Skeletal muscle cell (primary cell): ENCODE measurements around the gene IMMP2L.
"Not testable (repeated sequence)": the region's sequence is repeated elsewhere in the genome, so short reads cannot be mapped to it uniquely, and the experiment has no call there.

Source experiments
- DNase-seq: peaks from one replicate; pipeline ENCODE4 v3.0.0-alpha.2; 2010; ENCODE audit warnings: low read depth
- H3K4me3 ChIP-seq: 2 replicates; pipeline ENCODE4 v1.5.1; 2011; ENCODE audit warnings: low read depth, mild to moderate bottlenecking, control low read depth, low read length, moderate library complexity

The IMMP2L gene

DNA sequence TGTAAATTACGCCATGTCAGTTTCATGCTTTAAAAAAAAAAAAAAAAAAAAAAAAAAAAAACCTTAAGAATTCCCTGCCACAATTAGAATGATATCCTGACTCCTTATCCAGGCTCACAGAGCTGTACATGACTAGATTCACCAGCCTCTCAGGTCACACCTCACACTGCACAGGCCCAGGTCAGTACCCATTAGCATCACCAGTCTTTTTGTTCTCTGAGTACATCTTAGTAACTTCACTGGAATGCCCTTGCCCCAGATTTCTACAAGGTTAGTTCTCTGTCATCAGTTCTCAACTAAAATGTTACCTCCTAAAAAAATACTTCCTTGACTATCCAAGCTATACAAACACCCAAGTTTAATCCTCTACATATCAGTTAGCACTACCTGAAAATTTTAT, 260.4 kb downstream of the IMMP2L start:
- DNase-seq, result no peak
- no peak overlapping the region for H3K4me3 ChIP-seq

DNA sequence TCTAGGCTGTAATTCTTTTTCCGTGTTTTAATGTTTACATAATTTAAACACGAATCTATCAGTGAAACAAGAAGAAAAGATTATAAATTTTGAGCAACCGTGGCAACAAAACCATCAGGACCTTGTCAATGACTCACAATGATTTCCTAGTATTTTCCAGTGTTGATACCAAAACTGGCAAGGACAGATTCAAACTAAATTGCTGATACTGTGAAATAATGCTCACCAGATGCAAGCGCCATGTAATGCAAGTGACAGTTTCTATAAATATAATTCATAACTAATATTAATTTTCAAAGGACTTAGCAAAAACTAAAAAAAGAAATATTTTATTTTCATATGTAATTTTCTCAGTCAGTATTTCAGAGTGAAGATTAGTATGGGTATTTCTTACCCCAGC, 267.8 kb downstream of the IMMP2L start:
- H3K4me3 ChIP-seq, result no peak overlapping the region
- DNase-seq, result no peak

DNA sequence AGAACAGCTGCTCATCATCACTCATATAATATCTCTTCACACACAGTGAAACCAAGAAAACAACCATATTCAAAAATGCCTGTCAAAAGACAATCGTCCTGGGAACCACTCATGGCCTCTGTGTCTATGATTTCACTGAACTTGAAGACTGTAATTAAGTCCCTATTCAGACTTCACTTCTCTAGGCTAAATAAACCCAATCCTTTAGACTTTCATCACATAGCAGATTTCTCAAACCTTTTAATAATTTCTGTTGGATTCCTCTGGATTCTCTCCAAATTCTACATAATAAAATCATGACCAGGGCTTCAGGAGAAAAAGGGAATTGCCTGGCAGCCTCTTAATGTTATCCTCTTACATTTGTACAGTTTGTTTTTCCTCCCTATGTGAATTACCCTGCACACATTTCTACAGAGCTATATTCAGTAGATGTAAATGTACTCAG, 270.2 kb downstream of the IMMP2L start:
- DNase-seq, result peak; percentile 19
- H3K4me3 ChIP-seq, result no peak overlapping the region

DNA sequence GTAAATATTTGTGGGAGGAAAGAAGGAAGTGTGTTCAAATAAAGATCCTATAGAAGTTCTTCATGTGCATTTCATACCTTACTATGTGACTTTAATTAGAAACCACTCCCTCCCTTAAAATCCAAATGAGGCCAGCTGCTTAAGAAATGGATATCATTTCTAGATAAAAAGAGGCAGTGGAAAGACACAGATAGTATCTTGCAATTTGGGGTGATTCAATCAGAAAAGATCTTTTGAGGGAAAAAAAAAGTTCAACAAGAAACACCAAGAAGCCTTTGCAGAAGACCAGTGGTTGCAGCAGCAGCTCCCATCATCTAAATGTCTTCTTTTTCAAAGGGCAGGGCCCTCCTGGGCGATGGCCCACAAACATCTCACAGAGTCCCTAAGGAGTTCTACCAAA, 271.3 kb downstream of the IMMP2L start:
- no peak for DNase-seq

DNA sequence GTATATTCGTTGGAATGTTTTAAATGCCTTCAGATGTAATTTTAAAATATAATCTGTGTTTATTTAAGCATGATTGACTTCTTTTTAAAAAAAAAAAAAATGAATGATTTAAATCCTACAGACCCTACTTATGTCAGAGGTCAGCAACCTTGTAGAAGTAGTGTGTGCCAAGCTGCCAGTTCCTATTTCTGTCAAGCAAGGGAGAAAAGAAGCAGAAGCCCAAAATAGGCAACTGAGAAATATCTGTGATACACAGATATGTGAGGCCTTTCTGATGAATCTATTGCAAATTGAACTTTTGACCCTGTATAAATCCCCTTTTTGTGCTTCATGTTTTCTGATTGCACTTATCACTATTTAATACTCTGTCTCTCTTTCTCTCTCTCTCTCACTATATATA, 271.9 kb downstream of the IMMP2L start:
- no peak overlapping the region for H3K4me3 ChIP-seq
- no peak for DNase-seq

More for the DNA sequence above, 271.3 kb downstream of the IMMP2L start:
- no peak overlapping the region for H3K4me3 ChIP-seq

DNA sequence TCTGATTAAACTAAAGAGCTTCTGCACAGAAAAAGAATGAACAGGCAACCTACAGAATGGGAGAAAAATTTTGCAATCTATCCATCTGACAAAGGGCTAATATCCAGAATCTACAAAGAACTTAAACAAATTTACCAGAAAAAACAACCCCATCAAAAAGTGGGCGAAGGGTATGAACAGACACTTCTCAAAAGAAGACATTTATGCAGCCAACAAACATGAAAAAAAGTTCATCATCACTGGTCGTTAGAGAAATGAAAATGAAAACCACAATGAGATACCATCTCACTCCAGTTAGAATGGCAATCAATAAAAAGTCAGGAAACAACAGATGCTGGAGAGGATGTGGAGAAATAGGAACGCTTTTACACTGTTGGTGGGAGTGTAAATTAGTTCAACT, 273.9 kb downstream of the IMMP2L start:
- not testable (repeated sequence) for DNase-seq, H3K4me3 ChIP-seq

DNA sequence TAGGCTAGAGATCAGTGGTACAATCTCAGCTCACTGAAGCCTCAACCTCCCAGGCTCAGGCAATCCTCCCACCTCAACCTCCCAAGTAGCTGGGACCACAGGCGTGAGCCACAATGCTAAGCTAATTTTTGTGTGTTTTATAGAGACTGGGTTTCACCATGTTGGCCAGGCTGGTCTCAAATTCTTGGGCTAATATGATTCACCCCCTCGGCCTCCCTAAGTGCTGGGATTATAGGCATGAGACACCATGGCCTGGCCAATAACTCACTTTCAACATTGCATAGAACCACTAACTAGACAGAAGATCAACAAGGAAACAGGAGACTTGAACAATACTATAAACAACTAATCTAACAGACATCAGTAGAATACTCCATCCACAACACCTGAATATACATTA, 279.7 kb downstream of the IMMP2L start:
- no peak overlapping the region for H3K4me3 ChIP-seq
- DNase-seq, result no peak

DNA sequence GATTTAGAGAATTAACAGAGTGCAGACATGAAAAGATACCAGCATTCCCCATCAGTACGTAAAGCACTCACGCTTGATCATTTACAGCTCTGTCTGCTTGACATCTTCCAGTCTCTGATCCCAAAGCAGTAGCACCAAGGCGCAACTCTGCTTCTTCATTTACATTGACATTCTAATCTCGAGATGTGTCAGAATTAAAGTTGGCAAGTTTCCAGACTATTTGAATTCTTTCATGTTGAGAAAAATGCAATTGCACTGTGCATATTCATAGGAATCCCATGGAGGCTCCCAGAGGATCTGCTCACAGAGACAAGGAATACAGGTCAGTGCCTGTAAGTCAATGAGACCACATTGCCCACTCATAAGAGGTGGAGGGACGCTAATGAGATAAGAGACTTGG, 287.4 kb downstream of the IMMP2L start:
- DNase-seq, result no peak

DNA sequence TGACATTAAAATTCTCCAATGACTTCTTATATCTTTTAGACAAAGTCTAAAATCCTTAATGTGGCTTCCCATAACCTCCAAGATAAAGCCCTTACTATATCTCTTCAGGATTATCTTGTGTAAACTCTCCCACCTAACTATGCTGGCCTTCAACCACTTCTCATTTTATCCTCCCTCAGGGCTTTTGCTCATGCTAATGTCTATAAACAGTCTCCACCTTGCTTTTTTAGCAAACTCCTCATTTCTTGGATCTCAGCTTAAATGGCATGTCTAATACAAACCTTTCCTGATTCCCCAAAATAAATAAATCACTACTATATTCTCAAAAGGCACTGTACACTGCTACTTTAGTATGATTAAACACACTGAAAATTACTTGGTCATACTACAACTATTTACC, 290.2 kb downstream of the IMMP2L start:
- H3K4me3 ChIP-seq, result no peak overlapping the region
- no peak for DNase-seq

More for the DNA sequence above, 287.4 kb downstream of the IMMP2L start:
- no peak overlapping the region for H3K4me3 ChIP-seq

DNA sequence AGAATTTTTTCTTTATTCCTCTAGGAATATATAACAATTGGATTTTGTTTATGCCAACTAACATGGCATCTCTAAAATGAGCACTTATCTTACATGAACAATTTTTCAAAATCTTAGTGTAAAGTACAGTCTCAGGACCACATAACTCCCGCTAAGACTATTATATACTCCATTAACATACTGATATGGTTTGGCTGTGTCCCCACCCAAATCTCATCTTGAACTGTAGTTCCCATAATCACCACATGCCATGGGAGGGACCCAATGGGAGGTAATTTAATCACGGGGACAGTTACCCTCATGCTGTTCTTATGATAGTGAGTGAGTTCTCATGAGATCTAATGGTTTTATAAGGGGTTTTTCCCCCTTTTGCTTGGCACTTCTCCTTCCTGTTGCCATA, 291.5 kb downstream of the IMMP2L start:
- not testable (repeated sequence) for H3K4me3 ChIP-seq, DNase-seq

DNA sequence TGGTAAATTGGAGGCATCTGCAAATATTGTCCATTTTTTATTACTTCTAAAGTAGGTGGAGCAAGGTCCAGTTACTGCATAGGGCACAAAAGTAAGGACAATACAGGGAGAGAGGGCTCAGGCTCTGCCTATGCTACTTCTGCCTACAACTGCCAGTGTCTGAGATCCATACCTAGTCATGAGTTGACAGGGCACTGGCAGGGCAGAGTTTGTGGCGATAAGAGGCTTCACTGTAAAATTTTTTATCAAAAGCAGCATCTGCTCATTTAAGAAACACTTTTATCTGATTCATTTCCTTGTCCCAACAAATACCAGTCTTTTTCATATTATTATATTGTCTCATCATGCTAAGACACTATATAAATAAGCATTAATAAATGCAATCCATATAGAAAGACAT, 293.4 kb downstream of the IMMP2L start:
- DNase-seq, result no peak
- no peak overlapping the region for H3K4me3 ChIP-seq

DNA sequence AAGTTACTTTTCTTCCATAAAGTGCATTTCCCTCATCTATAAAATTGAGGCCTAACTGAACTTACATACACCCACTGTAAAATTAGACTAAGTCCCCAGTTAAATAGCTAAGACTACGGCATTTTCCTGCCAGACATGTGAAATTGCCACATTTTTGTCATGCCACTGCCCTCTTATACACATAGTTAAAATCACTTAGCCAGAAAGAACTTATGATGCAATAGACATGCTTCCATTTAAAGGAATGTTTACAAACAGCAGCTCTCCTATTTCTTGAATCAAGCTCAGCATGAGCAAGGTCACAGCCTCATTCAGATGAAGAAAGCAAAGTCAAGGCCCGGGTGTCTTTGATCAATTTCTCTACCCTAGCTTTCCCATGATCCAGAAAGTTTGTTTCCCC, 295.7 kb downstream of the IMMP2L start:
- no peak overlapping the region for H3K4me3 ChIP-seq
- DNase-seq, result peak; percentile 56

DNA sequence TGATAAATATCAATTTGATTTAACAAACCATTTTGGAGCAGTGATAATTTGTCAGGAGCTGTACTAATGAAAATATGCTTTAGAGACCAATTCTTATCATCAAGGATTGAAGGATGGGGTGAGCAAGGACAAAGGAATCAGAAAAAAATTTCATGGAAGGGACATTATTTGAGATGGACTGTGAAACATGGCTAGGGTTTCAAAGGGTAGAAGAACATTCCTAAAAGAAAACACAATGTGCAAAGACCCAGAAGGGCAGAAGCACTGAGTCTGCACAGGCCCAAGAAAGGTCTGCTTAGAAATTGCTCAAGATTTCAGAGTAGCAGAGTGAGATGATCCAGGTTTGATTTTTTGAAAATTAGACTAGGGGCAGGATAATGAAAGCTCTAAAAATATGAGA, 296.9 kb downstream of the IMMP2L start:
- no peak overlapping the region for H3K4me3 ChIP-seq
- no peak for DNase-seq

DNA sequence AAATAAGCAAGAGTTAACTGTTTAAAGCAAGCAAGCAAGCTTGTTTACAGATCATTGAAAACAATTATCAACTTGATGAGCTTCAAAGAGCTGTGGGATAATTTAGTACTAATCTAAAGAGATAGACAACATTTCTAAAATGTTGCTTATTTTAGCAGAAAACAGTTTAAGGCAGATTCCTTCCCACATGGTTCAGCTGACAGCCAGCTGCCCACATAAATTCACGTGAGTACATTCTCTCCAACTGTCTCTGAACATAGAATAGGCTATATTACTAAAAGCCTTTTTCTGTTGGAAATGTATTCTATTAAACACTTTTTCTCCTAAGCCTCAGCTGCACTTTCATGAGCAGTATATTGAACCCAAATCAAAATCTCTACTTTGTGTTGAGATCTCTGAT, 297.3 kb downstream of the IMMP2L start:
- DNase-seq, result no peak
- no peak overlapping the region for H3K4me3 ChIP-seq

DNA sequence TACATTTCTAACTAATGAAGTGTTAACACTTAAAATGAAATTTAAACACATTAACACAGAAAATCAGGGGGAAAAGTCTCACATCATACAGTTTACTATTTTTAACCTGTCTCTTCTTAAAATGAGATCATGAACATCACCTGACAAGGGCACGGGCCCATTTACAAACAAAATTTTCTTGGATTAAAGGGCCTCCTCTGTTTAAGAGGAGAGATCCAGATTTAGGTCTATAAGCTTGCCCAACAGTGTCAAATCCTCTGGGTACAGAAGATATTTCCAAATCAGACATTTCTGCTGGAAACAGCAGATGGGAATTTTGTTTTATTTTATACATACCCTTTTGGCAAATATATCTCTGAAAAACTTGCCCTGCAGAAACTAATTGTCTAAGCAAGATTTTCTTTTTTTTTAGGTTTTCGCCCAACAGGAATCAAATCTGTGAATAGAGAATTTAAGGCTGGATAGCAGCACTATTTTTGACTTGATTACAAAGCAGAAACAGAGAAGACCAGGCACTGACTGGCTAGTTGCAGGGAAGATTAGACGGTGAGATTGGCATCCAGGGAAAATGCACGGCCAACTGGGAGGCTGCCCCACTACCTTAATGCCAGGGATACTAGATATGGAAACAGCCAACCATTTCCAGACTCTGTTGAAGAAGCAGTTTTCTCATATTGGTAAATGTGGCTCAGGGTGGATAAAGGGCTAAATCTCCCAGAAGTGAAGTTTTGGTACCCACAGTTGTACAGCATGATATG, 298.0 kb downstream of the IMMP2L start:
- H3K4me3 ChIP-seq, result no peak overlapping the region
- DNase-seq, result no peak

DNA sequence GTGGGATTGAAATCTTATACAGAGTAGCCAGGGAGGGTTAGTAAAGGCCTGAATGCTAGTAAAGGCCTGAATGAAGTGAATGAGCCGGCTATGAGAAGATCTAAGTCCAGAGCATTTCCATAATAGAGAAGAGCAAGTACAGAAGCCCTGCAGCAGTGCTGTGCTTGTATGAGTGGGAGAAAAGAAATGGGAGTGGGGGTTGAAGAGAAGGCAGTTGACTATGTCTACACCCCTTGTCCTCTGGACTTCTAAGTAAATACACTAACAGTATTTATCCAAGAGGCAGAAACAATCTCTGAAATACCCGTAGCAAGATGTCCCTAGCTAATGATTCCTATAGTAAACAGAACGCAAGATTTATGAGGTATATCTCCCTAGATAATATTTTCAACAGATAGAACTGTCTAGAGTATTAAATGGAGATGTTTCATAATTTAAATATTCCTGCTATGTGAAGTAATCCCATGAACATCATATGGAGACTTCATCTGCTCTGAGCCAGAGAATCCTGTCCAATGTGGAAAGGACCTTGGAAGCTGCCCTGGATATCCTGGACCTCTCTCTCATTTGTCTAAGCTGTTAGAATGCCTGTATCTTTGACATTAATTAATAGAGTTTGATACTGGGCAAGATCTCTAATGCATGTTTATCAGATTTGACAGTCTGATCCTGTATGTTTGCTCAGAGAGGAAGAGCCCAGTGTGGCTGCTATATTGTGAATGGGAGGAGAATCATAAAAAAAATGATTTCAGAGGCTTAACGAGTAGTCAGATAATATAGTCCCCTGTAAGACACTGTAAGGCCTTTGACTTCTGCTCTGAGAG, 299.8 kb downstream of the IMMP2L start:
- no peak overlapping the region for H3K4me3 ChIP-seq
- DNase-seq, result no peak

DNA sequence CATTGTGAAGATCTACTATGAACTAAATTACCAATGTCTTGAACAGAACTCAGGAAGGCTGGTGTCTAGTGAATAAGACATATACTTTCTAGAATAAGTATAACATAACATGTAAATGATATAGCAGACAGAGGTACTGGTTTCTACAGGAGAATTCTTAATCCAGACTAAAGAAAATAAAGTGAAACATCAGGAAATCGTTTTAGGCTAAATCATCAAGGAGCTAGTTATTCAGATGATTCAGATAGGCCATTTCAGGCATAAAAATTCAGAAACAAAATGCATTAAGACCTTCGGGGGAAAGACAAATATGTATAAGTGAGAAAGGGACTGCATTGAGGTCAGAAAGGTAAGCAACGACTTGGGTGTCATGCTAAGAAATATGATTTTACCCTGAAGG, 300.8 kb downstream of the IMMP2L start:
- no peak overlapping the region for H3K4me3 ChIP-seq
- no peak for DNase-seq

DNA sequence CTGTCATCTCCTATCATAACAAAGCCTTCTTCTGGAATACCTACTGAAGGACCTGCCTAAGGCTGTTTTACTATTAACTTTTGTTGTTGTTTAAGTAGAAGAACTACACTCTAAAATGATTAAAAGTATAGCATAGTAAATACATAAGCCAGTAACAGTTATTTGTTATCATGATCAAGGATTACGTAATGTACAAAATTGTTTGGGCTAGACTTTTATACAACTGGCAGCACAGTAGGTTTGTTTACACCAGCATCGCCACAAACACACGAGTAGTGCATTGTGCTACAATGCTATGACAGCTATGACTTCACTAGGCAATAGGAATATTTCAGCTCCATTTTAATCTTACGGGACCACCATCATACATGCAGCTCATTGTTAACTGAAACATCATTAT, 302.3 kb downstream of the IMMP2L start:
- no peak overlapping the region for H3K4me3 ChIP-seq
- DNase-seq, result no peak

DNA sequence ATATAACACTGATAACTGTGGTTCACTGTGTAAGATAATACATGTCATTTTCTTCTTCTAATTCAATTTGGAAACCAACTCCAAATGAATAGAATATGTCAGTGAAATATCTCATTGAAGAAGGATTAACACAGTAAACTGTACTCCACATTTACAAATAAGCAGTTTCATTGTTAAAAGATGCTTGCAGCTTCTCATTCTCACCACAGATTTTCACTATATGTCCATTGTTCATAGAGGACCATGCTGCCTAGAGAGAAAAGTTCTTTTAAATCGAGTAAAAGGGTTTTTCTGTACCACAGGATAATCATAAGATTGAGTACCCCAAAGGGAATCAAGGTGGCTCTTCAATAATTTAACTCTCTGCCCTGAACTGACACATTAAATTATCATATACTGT, 305.9 kb downstream of the IMMP2L start:
- no peak for DNase-seq

DNA sequence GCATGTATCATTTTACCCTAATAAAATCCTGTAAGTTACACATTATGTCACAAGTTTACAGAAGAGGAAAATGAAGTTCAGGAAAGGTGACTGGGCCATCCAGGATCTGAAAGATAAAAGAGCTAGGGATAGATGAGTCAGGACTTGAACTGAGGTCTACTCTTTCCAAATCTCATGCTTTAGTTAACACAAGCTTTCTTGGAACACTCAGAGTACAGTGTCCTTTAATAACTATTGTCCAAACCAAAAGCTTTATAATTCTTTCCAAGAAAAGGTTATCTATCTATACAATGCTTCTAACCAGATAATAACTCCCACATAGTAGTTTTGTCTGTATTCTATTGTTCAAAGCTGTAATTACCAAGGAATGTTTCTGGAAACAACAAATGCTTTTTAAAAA, 306.7 kb downstream of the IMMP2L start:
- no peak overlapping the region for H3K4me3 ChIP-seq
- DNase-seq, result no peak

More for the DNA sequence above, 305.9 kb downstream of the IMMP2L start:
- no peak overlapping the region for H3K4me3 ChIP-seq

DNA sequence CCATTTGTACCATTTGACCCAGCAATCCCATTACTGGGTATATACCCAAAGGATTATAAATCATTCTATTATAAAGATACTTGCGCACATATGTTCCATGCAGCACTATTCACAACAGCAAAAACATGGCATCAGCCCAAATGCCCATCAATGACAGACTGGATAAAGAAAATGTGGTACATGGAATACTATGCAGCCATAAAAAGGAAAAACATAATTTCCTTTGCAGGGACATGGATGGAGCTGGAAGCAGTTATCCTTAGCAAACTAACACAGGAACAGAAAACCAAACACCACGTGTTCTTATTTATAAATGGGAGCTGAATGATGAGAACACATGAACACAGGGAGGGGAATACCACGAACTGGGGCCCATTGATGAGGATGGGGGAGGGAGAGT, 310.9 kb downstream of the IMMP2L start:
- DNase-seq, H3K4me3 ChIP-seq: not testable (repeated sequence)
